ENCODE measurements around the gene UGT2B28. TPM values are rescaled to one million over a fixed set of nuclear protein-coding genes. Genes with fewer than 3 reads are reported as not detected.

UGT2B28 gene
- total and polyA plus RNA-seq, 2 experiments from 2014 or later = not detected

- TF ChIP-seq, protein P1, sequence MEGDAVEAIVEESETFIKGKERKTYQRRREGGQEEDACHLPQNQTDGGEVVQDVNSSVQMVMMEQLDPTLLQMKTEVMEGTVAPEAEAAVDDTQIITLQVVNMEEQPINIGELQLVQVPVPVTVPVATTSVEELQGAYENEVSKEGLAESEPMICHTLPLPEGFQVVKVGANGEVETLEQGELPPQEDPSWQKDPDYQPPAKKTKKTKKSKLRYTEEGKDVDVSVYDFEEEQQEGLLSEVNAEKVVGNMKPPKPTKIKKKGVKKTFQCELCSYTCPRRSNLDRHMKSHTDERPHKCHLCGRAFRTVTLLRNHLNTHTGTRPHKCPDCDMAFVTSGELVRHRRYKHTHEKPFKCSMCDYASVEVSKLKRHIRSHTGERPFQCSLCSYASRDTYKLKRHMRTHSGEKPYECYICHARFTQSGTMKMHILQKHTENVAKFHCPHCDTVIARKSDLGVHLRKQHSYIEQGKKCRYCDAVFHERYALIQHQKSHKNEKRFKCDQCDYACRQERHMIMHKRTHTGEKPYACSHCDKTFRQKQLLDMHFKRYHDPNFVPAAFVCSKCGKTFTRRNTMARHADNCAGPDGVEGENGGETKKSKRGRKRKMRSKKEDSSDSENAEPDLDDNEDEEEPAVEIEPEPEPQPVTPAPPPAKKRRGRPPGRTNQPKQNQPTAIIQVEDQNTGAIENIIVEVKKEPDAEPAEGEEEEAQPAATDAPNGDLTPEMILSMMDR (conservative IDR thresholded peaks at IDR 0.05; ENCODE audit: low read depth in 2 of 2) = no peak
- no peak for TF ChIP-seq ZNF114 (CRISPR knock-in tag; IDR thresholded peaks at IDR 0.05)
- no peak for TF ChIP-seq POLR2AphosphoS5 (IDR thresholded peaks at IDR 0.05; ENCODE audit: low read depth)
- TF ChIP-seq EZH2phosphoT487 (IDR thresholded peaks at IDR 0.05; ENCODE audit: unreplicated experiment) = no peak
- TF ChIP-seq JUNB (IDR thresholded peaks at IDR 0.05; ENCODE audit: unreplicated experiment) = no peak
These were observed 41.0 kb downstream of the UGT2B28 start (continued) for GRCh38 chr4:69321153-69321729.

GRCh38 chr4:69322055-69322454, 41.8 kb downstream of the UGT2B28 start:
- H3K4me1 Mint-ChIP-seq = no peaks in the 10 kb centered on the region
- H3K27me3 ChIP-seq (ENCODE audit: insufficient read depth) = no peaks in the 10 kb centered on the region
- H3K79me2 ChIP-seq (replicated peaks; ENCODE audit: insufficient read depth) = no peaks in the 10 kb centered on the region
- no peak overlapping the region for H3K4me2 ChIP-seq
- no peaks in the 10 kb centered on the region for H3K36me3 Mint-ChIP-seq (ENCODE audit: low read depth)
- H3K27ac Mint-ChIP-seq = no peak overlapping the region
- no peaks in the 10 kb centered on the region for H3K4me1 ChIP-seq (ENCODE audit: insufficient read depth)
- no peak overlapping the region for H2AFZ ChIP-seq
- no peaks in the 10 kb centered on the region for H3K36me3 ChIP-seq (ENCODE audit: insufficient read depth)
- no peak overlapping the region for H3K4me3 Mint-ChIP-seq
- DNase-seq (ENCODE audit: low spot score) (no peak), ATAC-seq (no peak)
- no peaks in the 10 kb centered on the region for H3K27me3 Mint-ChIP-seq (ENCODE audit: insufficient read depth, low read depth, poor library complexity)
- H3K27ac ChIP-seq (ENCODE audit: low read depth) = no peak overlapping the region
- H4K20me1 ChIP-seq (replicated peaks; ENCODE audit: insufficient read depth) = no peaks in the 10 kb centered on the region
- H3K9me3 Mint-ChIP-seq = no peaks in the 10 kb centered on the region
- H3F3A ChIP-seq (replicated peaks; ENCODE audit: low read depth) = no peaks in the 10 kb centered on the region
- H3K9me2 ChIP-seq (ENCODE audit: insufficient read depth) = no peaks in the 10 kb centered on the region
- no peak overlapping the region for H3K4me3 ChIP-seq
- TF ChIP-seq EZH2phosphoT487 (IDR thresholded peaks at IDR 0.05; ENCODE audit: unreplicated experiment) (no peak), ZNF114 (CRISPR knock-in tag; IDR thresholded peaks at IDR 0.05) (no peak), CREB1 (CRISPR knock-in tag; IDR thresholded peaks at IDR 0.05; ENCODE audit: low read depth) (no peak), ZNF462 (CRISPR knock-in tag; IDR thresholded peaks at IDR 0.05) (no peak), STAT1 (IDR thresholded peaks at IDR 0.05; ENCODE audit: unreplicated experiment) (no peak), REST (IDR thresholded peaks at IDR 0.05; ENCODE audit: unreplicated experiment) (no peak), ZNF331 (CRISPR knock-in tag; IDR thresholded peaks at IDR 0.05; ENCODE audit: low read depth) (no peak), JUNB (IDR thresholded peaks at IDR 0.05; ENCODE audit: unreplicated experiment) (no peak), EZH2 (IDR thresholded peaks at IDR 0.05; ENCODE audit: low read depth, unreplicated experiment) (no peak)
- TF ChIP-seq, protein P1 (conservative IDR thresholded peaks at IDR 0.05; ENCODE audit: low read depth in 2 of 2) = no peak

All from GM23338 (cell line).